GM13976 (cell line): ENCODE measurements around the gene HELB.

Experiments
- DNase-seq: peaks from one replicate; pipeline ENCODE4 v3.0.0; 2012; ENCODE audit warnings: low spot score
- in situ Hi-C: fragments of 300-500 bp; cut with MboI; formaldehyde crosslinking; loops from one replicate; pipeline ENCODE4 v1.12.0; 2022; ENCODE audit warnings: low sequenced_read_pairs, mixed read lengths, inconsistent platforms; ENCODE audit not compliant: unreplicated experiment
- TF ChIP-seq, protein P1 (sequence below): IDR thresholded peaks from 2 replicates; pipeline ENCODE4 v1.5.1; 2012; ENCODE audit warnings: borderline replicate concordance, mild to moderate bottlenecking; ENCODE audit not compliant: insufficient read depth; ENCODE audit errors: extremely low read depth, missing control alignments, control extremely low read depth

HELB gene

DNA sequence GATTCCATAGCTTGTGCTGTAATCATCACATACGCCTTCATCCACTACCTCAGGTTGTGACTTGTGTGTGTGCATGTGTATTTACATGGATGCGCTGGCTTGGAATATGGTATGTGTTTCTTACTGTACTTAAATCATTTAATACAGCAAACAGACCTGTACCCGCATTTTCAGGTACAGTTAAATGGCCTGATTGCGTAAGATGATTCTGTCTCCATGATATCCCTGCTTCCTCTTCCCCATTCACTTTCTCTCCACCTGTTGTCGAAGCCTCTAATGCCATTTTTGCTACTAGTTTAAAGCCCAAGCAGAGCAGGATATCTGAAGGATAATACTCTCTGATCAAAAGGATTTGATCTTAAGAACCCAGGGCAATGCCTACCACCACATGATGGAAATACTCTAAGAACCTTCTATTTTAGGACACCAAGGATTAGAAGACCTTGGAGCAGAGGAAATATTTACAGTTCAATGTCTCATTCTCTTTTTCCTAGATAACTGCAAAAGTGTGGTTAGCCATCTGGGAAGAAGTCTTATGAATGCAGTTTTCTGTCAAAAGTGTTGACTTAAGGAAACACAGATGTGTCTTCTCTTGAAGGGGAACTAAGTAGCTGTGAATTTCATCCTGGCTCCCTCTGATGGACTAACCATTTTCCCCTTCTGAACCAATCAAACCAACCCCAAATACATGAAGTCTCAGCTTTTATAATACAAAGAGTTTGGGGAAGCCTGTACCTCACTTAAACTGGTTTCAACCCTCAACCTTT, 78.7 kb downstream of the HELB start:
- DNase-seq: no peak
- TF ChIP-seq, protein P1, sequence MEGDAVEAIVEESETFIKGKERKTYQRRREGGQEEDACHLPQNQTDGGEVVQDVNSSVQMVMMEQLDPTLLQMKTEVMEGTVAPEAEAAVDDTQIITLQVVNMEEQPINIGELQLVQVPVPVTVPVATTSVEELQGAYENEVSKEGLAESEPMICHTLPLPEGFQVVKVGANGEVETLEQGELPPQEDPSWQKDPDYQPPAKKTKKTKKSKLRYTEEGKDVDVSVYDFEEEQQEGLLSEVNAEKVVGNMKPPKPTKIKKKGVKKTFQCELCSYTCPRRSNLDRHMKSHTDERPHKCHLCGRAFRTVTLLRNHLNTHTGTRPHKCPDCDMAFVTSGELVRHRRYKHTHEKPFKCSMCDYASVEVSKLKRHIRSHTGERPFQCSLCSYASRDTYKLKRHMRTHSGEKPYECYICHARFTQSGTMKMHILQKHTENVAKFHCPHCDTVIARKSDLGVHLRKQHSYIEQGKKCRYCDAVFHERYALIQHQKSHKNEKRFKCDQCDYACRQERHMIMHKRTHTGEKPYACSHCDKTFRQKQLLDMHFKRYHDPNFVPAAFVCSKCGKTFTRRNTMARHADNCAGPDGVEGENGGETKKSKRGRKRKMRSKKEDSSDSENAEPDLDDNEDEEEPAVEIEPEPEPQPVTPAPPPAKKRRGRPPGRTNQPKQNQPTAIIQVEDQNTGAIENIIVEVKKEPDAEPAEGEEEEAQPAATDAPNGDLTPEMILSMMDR: no peak
- in situ Hi-C loops: no loop called here

DNA sequence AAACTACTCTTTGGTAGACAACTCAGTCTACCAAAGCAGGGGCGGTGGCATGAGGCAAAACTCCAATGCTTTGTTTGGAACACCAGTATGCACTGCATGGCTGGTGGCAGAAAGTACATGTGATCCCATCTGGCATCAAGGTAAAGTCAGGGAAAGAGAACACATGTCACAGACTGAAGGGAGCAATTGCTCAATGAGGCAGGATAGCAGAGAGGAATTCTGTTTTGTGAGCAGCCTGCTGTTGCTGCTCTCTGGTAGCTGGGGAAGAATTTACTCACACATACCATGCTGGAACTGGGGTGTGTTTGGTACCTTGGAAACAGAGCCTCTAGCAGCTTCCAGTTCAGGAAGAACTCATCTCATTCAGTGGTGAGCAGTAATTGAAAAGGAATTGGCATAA, 84.8 kb downstream of the HELB start:
- in situ Hi-C loops: no loop called here
- no peak for DNase-seq
- TF ChIP-seq, protein P1: no peak
